Hepatocyte (in vitro differentiated cells): ENCODE measurements around the gene PFKL.

Experiments
- CTCF ChIP-seq: fragments of 200-600 bp; sonication (generic); IDR thresholded peaks from 2 replicates; pipeline ENCODE4 v1.5.1; 2016; ENCODE audit warnings: antibody characterized with exemption, mild to moderate bottlenecking; ENCODE audit not compliant: poor library complexity
- EZH2 ChIP-seq: fragments of 200-600 bp; sonication (generic); IDR thresholded peaks from 2 replicates; pipeline ENCODE4 v1.6.1; 2016; ENCODE audit warnings: antibody characterized with exemption, mild to moderate bottlenecking, borderline replicate concordance

GRCh38 chr21:44291078-44291935 lies 8.5 kb upstream of the PFKL start:
- TF ChIP-seq CTCF (no peak), EZH2 (no peak)
